ENCODE results near the gene DNAH7. TPM values are rescaled to one million over a fixed set of nuclear protein-coding genes. Genes with fewer than 3 reads are reported as not detected.

Gene DNAH7
- total RNA-seq, 6 experiments from 2014 or later = 0.05 to 0.41 (median 0.23) TPM

DNA sequence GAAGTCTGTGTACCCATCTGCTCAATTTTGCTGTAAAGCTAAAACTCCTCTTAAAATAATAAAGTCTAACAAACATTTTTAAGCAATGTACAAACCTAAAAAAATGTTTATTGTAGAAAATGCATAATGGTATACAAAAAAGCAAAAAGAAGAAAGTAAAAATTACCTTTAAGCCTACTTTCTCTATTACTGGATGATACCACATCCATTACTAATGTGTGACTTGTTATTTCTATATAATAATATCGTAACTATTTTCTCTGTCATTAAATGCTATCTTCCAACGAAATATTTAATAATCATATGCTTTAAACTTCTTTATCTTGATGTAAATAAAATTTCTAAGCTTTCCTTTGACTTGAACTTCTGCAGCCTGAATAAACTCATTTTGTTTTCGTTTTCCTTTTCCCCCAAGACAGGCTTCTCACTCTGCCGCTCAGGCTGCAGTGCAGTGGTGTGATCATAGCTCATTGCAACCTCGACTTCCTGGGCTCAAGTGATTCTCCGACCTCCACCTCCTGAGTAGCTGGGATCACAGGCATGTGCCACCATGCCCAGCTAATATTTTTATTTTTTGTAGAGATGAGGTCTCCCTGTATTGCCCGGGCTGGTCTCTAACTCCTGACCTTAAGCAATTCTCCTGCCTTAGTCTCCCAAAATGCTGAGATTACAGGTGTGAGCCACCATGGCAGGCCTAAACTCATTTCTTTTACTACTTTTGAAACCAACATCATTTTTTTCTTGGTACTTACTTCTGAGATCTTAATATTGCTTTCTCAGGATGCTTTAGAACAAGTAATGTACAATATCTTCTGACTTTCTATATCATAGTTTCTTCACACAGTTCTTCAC is 18.1 kb upstream of the DNAH7 start:
- H3K27me3 Mint-ChIP-seq (ENCODE audit: insufficient read depth) = peaks cover 2% of the 10 kb centered on the region; the same call in 1 of the 2 replicates
- no peak overlapping the region for H3K4me3 Mint-ChIP-seq
- TF ChIP-seq, protein P1, sequence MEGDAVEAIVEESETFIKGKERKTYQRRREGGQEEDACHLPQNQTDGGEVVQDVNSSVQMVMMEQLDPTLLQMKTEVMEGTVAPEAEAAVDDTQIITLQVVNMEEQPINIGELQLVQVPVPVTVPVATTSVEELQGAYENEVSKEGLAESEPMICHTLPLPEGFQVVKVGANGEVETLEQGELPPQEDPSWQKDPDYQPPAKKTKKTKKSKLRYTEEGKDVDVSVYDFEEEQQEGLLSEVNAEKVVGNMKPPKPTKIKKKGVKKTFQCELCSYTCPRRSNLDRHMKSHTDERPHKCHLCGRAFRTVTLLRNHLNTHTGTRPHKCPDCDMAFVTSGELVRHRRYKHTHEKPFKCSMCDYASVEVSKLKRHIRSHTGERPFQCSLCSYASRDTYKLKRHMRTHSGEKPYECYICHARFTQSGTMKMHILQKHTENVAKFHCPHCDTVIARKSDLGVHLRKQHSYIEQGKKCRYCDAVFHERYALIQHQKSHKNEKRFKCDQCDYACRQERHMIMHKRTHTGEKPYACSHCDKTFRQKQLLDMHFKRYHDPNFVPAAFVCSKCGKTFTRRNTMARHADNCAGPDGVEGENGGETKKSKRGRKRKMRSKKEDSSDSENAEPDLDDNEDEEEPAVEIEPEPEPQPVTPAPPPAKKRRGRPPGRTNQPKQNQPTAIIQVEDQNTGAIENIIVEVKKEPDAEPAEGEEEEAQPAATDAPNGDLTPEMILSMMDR (IDR thresholded peaks at IDR 0.05) = no peak
- H3K36me3 Mint-ChIP-seq (ENCODE audit: low read depth) = peaks cover 19% of the 10 kb centered on the region
- DNase-seq = no peak
- no peak overlapping the region for H3K27ac Mint-ChIP-seq
- no peaks in the 10 kb centered on the region for H3K4me1 Mint-ChIP-seq (ENCODE audit: low read depth)
- H3K9me3 Mint-ChIP-seq = peaks cover 8% of the 10 kb centered on the region

DNA sequence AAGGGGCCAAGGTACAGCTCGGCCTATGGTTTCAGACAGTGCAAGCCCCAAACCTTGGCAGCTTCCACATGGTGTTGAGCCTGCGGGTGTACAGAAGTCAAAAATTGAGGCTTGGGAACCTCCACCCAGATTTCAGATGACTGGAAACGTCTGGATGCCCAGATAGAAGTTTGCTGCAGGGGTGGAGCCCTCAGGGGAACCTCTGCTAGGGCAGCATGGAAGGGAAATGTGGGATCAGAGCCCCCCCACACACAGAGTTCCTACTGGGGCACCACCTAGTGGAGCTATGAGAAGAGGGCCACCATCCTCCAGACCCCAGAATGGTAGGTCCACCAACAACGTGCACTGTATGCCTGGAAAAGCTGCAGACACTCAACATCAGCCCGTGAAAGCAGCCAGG is 15.0 kb upstream of the DNAH7 start:
- Mint-ChIP-seq H3K4me1 (ENCODE audit: low read depth) (peaks cover 11% of the 10 kb centered on the region), H3K36me3 (ENCODE audit: low read depth) (peaks cover 19% of the 10 kb centered on the region), H3K27me3 (ENCODE audit: insufficient read depth) (no peaks in the 10 kb centered on the region), H3K9me3 (peaks cover 8% of the 10 kb centered on the region), H3K27ac (no peak overlapping the region), H3K4me3 (no peak overlapping the region)
- TF ChIP-seq, protein P1 (IDR thresholded peaks at IDR 0.05) = peak; percentile 15; the same call in 1 of the 2 replicates
- no peak for DNase-seq

DNA sequence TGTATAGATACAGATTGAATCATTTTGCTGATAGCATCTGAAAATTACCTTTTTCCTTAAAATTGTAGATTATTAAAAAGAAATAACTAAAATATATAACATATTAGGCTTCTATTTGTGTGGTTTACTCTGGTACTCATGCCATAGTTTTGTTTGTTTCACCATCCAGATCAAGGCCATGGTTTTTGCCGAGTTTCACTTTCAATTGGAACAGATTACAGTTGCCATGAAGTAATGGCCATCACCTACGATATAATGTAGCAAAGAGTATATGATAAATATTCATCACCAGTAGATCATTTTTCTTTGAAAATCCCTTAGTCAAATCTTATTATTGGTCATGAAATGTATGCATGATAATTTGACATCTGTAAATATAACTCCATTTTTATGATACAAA is 11.9 kb upstream of the DNAH7 start:
- Mint-ChIP-seq H3K27me3 (ENCODE audit: insufficient read depth) (no peaks in the 10 kb centered on the region; the same call in 1 of the 2 replicates), H3K4me1 (ENCODE audit: low read depth) (peaks cover 34% of the 10 kb centered on the region), H3K36me3 (ENCODE audit: low read depth) (peaks cover 19% of the 10 kb centered on the region), H3K4me3 (no peak overlapping the region), H3K27ac (no peak overlapping the region), H3K9me3 (peaks cover 8% of the 10 kb centered on the region)
- DNase-seq = no peak
- TF ChIP-seq, protein P1 (IDR thresholded peaks at IDR 0.05) = no peak

DNA sequence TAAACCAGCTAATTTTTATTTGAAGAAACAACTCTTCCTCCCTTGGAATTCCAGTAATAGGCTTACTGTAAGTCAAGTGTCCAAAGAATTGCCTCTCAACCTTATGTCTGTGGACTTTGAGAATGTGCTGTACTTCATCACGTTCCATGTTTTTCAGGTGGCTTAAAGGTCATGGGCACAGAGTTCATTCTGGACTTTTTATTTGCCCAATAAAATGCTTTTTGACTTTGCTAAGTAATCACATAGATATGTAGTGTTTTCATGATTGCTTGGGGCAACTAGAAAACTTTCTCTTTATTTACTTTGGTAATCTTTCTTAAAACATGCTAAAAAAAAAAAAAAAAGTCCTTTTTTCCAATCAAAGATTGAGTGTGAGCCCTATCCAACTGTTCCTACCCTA is 10.4 kb upstream of the DNAH7 start:
- H3K4me3 Mint-ChIP-seq = no peak overlapping the region
- H3K27ac Mint-ChIP-seq = peak overlapping the region; percentile 49
- peak; percentile 27 for DNase-seq
- peaks cover 15% of the 10 kb centered on the region; the same call in 1 of the 2 replicates for H3K36me3 Mint-ChIP-seq (ENCODE audit: low read depth)
- TF ChIP-seq, protein P1 (IDR thresholded peaks at IDR 0.05) = no peak
- peaks cover under 1% of the 10 kb centered on the region for H3K9me3 Mint-ChIP-seq
- no peaks in the 10 kb centered on the region; the same call in none of the 2 replicates for H3K27me3 Mint-ChIP-seq (ENCODE audit: insufficient read depth)
- H3K4me1 Mint-ChIP-seq (ENCODE audit: low read depth) = peaks cover 43% of the 10 kb centered on the region

DNA sequence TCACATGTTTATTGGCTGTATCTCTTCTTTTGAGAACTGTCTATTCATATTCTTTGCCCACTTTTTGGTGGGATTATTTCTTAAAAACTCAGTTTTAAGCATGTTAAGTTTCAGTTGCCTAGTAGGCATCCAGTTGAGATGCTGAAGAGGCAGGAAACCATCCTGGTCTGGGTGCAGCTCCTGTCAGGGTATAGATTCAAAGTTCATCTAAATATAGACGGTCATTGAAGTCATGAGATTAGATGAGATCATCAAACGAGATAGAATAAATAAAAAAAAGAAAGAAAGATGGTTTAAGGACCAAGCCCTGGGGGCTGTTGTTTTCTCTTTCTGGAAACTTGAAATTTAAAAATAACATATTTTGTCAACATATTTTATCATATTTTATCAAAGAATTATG is 9.2 kb upstream of the DNAH7 start:
- DNase-seq = peak; percentile 9
- no peaks in the 10 kb centered on the region; the same call in 1 of the 2 replicates for H3K9me3 Mint-ChIP-seq
- peak overlapping the region; percentile 72 for H3K27ac Mint-ChIP-seq
- peak overlapping the region; percentile 55 for H3K4me3 Mint-ChIP-seq
- H3K4me1 Mint-ChIP-seq (ENCODE audit: low read depth) = peaks cover 43% of the 10 kb centered on the region
- TF ChIP-seq, protein P1 (IDR thresholded peaks at IDR 0.05) = no peak
- H3K36me3 Mint-ChIP-seq (ENCODE audit: low read depth) = peaks cover 7% of the 10 kb centered on the region; the same call in 1 of the 2 replicates
- H3K27me3 Mint-ChIP-seq (ENCODE audit: insufficient read depth) = no peaks in the 10 kb centered on the region; the same call in none of the 2 replicates

All from HFFc6 (cell line).